K562 (cell line): Measurements from ENCODE around the gene PCNX3. TPM values are rescaled to one million over a fixed set of nuclear protein-coding genes. Genes with fewer than 3 reads are reported as not detected.

Source experiments
- CBFA2T2 ChIP-seq: fragments of 450-650 bp; conservative IDR thresholded peaks from 2 replicates; pipeline ENCODE4 v1.6.1; 2017; ENCODE audit warnings: mild to moderate bottlenecking
- FOXO4 ChIP-seq: fragments of 450-650 bp; formaldehyde crosslinking; IDR thresholded peaks from 2 replicates; pipeline ENCODE4 v1.4.0; 2020; ENCODE audit warnings: mild to moderate bottlenecking, moderate library complexity
- NKRF ChIP-seq: fragments of 450-650 bp; IDR thresholded peaks from 2 replicates; pipeline ENCODE4 v1.6.1; 2016; ENCODE audit warnings: borderline replicate concordance
- PRDM10 ChIP-seq: fragments of 450-650 bp; IDR thresholded peaks from 2 replicates; pipeline ENCODE4 v1.6.1; 2018; ENCODE audit not compliant: partially characterized antibody
- RBM22 ChIP-seq: fragments of 200-400 bp; formaldehyde crosslinking; IDR thresholded peaks from 2 replicates; pipeline ENCODE4 v1.6.1; 2018; ENCODE audit warnings: low read length, low read depth; ENCODE audit not compliant: poor library complexity, severe bottlenecking
- SRF ChIP-seq, 2 experiments: fragments of 250-450, 450-650 bp in 1 of 2; sonication (Bioruptor Pico) in 1 of 2; sonication (generic) in 1 of 2; formaldehyde crosslinking; IDR thresholded peaks; 2 replicates each; pipeline versions ENCODE4 v1.5.0 to v1.5.1; 2020 to 2022; ENCODE audit warnings: mild to moderate bottlenecking in 1 of 2, missing genetic modification reagents in 1 of 2
- polyA plus RNA-seq, 8 experiments: library from polyadenylated mRNA; depleted of rRNA in 4 of 8; stranded (reverse) in 5 of 8; unstranded in 3 of 8; fragments of >200 nt; fragmentation: Nextera tagmentation in 2 of 8; fragmentation: Illumina TruSeq in 1 of 8; extraction: Ambion mirVana in 2 of 8; extraction: Trizol in 1 of 8; gene quantifications; 2 replicates each; pipeline versions ENCODE4 v1.2.1 to v1.2.3, GENCODE V29; 2011 to 2014; ENCODE audit warnings: inconsistent platforms in 1 of 8, missing spikeins in 1 of 8
- total RNA-seq, 7 experiments: library from RNA; depleted of rRNA in 6 of 7; stranded (reverse); fragments of >200 nt in 6 of 7; fragmentation: Illumina TruSeq in 2 of 7; extraction: Trizol in 2 of 7; gene quantifications; 2 replicates each; pipeline versions ENCODE4 v1.2.1 to v1.2.3, GENCODE V29; 2011 to 2021; ENCODE audit warnings: low replicate concordance in 1 of 7
- TF ChIP-seq, protein P1 (sequence below): fragments of 200-400 bp; formaldehyde crosslinking; IDR thresholded peaks from 2 replicates; pipeline ENCODE4 v1.6.1; 2017; ENCODE audit warnings: mild to moderate bottlenecking, low read depth, low read length, moderate library complexity
- TF ChIP-seq, protein P2 (sequence below): sonication (generic); formaldehyde crosslinking; IDR thresholded peaks from 2 replicates; pipeline ENCODE4 v1.9.0; 2022; ENCODE audit warnings: mild to moderate bottlenecking, missing genetic modification reagents

PCNX3 gene
- total and polyA plus RNA-seq, 9 of the 15 experiments (the other 6 are each of a cell fraction or from before 2014, with no cell fraction given): 0.11 to 47.8 (median 12.8) TPM

GRCh38 chr11:65576232-65576866, 39.2 kb upstream of the PCNX3 start (continued):
- TF ChIP-seq, protein P1, sequence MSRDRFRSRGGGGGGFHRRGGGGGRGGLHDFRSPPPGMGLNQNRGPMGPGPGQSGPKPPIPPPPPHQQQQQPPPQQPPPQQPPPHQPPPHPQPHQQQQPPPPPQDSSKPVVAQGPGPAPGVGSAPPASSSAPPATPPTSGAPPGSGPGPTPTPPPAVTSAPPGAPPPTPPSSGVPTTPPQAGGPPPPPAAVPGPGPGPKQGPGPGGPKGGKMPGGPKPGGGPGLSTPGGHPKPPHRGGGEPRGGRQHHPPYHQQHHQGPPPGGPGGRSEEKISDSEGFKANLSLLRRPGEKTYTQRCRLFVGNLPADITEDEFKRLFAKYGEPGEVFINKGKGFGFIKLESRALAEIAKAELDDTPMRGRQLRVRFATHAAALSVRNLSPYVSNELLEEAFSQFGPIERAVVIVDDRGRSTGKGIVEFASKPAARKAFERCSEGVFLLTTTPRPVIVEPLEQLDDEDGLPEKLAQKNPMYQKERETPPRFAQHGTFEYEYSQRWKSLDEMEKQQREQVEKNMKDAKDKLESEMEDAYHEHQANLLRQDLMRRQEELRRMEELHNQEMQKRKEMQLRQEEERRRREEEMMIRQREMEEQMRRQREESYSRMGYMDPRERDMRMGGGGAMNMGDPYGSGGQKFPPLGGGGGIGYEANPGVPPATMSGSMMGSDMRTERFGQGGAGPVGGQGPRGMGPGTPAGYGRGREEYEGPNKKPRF: no peak
- TF ChIP-seq NKRF (no peak), PRDM10 (peak; percentile 45), CBFA2T2 (no peak), SRF (CRISPR knock-in tag; IDR thresholded peaks at IDR 0.05) (no peak), RBM22 (peak; percentile 26), FOXO4 (CRISPR knock-in tag) (no peak)
- TF ChIP-seq, protein P2, sequence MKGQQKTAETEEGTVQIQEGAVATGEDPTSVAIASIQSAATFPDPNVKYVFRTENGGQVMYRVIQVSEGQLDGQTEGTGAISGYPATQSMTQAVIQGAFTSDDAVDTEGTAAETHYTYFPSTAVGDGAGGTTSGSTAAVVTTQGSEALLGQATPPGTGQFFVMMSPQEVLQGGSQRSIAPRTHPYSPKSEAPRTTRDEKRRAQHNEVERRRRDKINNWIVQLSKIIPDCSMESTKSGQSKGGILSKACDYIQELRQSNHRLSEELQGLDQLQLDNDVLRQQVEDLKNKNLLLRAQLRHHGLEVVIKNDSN (CRISPR knock-in tag): 0 out of 2 replicates have a peak, but pooled peaks have one; percentile 19
